ENCODE results near the gene GPATCH8. TPM values are rescaled to one million over a fixed set of nuclear protein-coding genes. Genes with fewer than 3 reads are reported as not detected.
A peak's percentile ranks its signal among the peaks of the same experiment; 100 is the strongest.

The GPATCH8 gene
- total RNA-seq, 1 donor from 2014 or later, result 51.5 TPM

- Mint-ChIP-seq H3K9me3 (no peaks in the 10 kb centered on the region), H3K4me3 (peak overlapping the region; percentile 52), H3K4me1 (ENCODE audit: unreplicated experiment) (peaks cover 4% of the 10 kb centered on the region), H3K27ac (no peak overlapping the region), H3K36me3 (peaks cover 4% of the 10 kb centered on the region), H3K27me3 (no peaks in the 10 kb centered on the region)
- no peak for TF ChIP-seq CTCF (conservative IDR thresholded peaks at IDR 0.05)
- DNase-seq (ENCODE audit: extremely low spot score, unreplicated experiment), result no peak
Observed at GRCh38 chr17:44352828-44353671, 150.2 kb downstream of the GPATCH8 start.

- Mint-ChIP-seq H3K4me1 (ENCODE audit: unreplicated experiment) (peaks cover 4% of the 10 kb centered on the region), H3K9me3 (no peaks in the 10 kb centered on the region), H3K27ac (no peak overlapping the region), H3K36me3 (peaks cover 4% of the 10 kb centered on the region), H3K27me3 (no peaks in the 10 kb centered on the region), H3K4me3 (no peak overlapping the region)
- DNase-seq (ENCODE audit: extremely low spot score, unreplicated experiment), result no peak
- no peak for TF ChIP-seq CTCF (conservative IDR thresholded peaks at IDR 0.05)
Observed at GRCh38 chr17:44351961-44352827, 151.0 kb downstream of the GPATCH8 start.

GRCh38 chr17:44351464-44351863 lies 151.7 kb downstream of the GPATCH8 start:
- TF ChIP-seq CTCF (conservative IDR thresholded peaks at IDR 0.05), result no peak
- Mint-ChIP-seq H3K36me3 (peaks cover 4% of the 10 kb centered on the region), H3K4me3 (no peak overlapping the region), H3K9me3 (no peaks in the 10 kb centered on the region), H3K4me1 (ENCODE audit: unreplicated experiment) (peaks cover 4% of the 10 kb centered on the region), H3K27ac (no peak overlapping the region), H3K27me3 (no peaks in the 10 kb centered on the region)
- DNase-seq (ENCODE audit: extremely low spot score, unreplicated experiment), result no peak

GRCh38 chr17:44350733-44351226 lies 152.4 kb downstream of the GPATCH8 start:
- Mint-ChIP-seq H3K9me3 (no peaks in the 10 kb centered on the region), H3K27ac (no peak overlapping the region), H3K4me3 (no peak overlapping the region), H3K36me3 (peaks cover 4% of the 10 kb centered on the region), H3K4me1 (ENCODE audit: unreplicated experiment) (peaks cover 8% of the 10 kb centered on the region), H3K27me3 (no peaks in the 10 kb centered on the region)
- no peak for DNase-seq (ENCODE audit: extremely low spot score, unreplicated experiment)
- TF ChIP-seq CTCF (conservative IDR thresholded peaks at IDR 0.05), result peak; percentile 87

GRCh38 chr17:44349553-44350070 lies 153.6 kb downstream of the GPATCH8 start:
- no peak overlapping the region for H3K27ac Mint-ChIP-seq
- no peak for DNase-seq (ENCODE audit: extremely low spot score, unreplicated experiment)
- H3K9me3 Mint-ChIP-seq, result no peaks in the 10 kb centered on the region
- peaks cover 4% of the 10 kb centered on the region for H3K36me3 Mint-ChIP-seq
- peaks cover 16% of the 10 kb centered on the region for H3K4me1 Mint-ChIP-seq (ENCODE audit: unreplicated experiment)
- peaks cover 4% of the 10 kb centered on the region for H3K27me3 Mint-ChIP-seq
- no peak overlapping the region for H3K4me3 Mint-ChIP-seq
- no peak for TF ChIP-seq CTCF (conservative IDR thresholded peaks at IDR 0.05)
